Ishikawa (cell line): ENCODE measurements around the gene PIM3.

ENCODE experiments used
- CREB1 ChIP-seq: IDR thresholded peaks from 2 replicates; pipeline ENCODE4 v1.6.1; 2012; ENCODE audit warnings: low read depth
- EGR1 ChIP-seq: IDR thresholded peaks from 2 replicates; pipeline ENCODE4 v1.6.1; 2012
- EP300 ChIP-seq: IDR thresholded peaks from 2 replicates; pipeline ENCODE4 v1.6.1; 2012; ENCODE audit warnings: borderline replicate concordance
- FOXM1 ChIP-seq: IDR thresholded peaks from 2 replicates; pipeline ENCODE4 v1.6.1; 2012; ENCODE audit warnings: low read depth, borderline replicate concordance
- MAX ChIP-seq: IDR thresholded peaks from 2 replicates; pipeline ENCODE4 v1.6.1; 2012
- NFIC ChIP-seq: IDR thresholded peaks from 2 replicates; pipeline ENCODE4 v1.6.1; 2012
- RAD21 ChIP-seq: IDR thresholded peaks from 2 replicates; pipeline ENCODE4 v1.6.1; 2012; ENCODE audit warnings: low read depth
- REST ChIP-seq: IDR thresholded peaks from 2 replicates; pipeline ENCODE4 v1.6.1; 2012; ENCODE audit warnings: low read depth, mild to moderate bottlenecking
- TAF1 ChIP-seq: IDR thresholded peaks from 2 replicates; pipeline ENCODE4 v1.6.1; 2012; ENCODE audit warnings: low read depth, mild to moderate bottlenecking
- TCF12 ChIP-seq: IDR thresholded peaks from 2 replicates; pipeline ENCODE4 v1.6.1; 2012; ENCODE audit warnings: low read depth
- TEAD4 ChIP-seq: IDR thresholded peaks from 2 replicates; pipeline ENCODE4 v1.6.1; 2012

- TF ChIP-seq TAF1 (no peak), TCF12 (no peak), CREB1 (no peak), RAD21 (peak; percentile 75), TEAD4 (no peak), NFIC (no peak), EGR1 (no peak), REST (no peak), EP300 (no peak), FOXM1 (no peak), MAX (no peak)
Measured at GRCh38 chr22:49992921-49993648, 32.5 kb downstream of the PIM3 start.
